Keratinocyte (primary cell): Measurements from ENCODE around the gene CLCA4. TPM values are rescaled to one million over a fixed set of nuclear protein-coding genes. Genes with fewer than 3 reads are reported as not detected.

ENCODE experiments used
- DNase-seq: peaks from one replicate; pipeline ENCODE4 v3.0.0-alpha.2; 2011; ENCODE audit warnings: low read depth, missing footprints, low spot score
- FAIRE-seq: peaks from 2 replicates; lab custom pipeline; 2011; peaks lifted over from hg19 to GRCh38; lab: Jason Lieb, UNC
- H2AFZ ChIP-seq: 2 replicates; pipeline ENCODE4 v1.6.0; 2012; ENCODE audit warnings: low read length, control low read depth, inconsistent platforms; ENCODE audit not compliant: control insufficient read depth
- H3K27ac ChIP-seq: 2 replicates; pipeline ENCODE4 v1.5.1; 2011; ENCODE audit warnings: low read length; ENCODE audit not compliant: control insufficient read depth, insufficient read depth
- H3K27me3 ChIP-seq: 3 replicates; pipeline ENCODE4 v1.6.0; 2011; ENCODE audit warnings: low read length; ENCODE audit not compliant: control insufficient read depth, insufficient read depth; ENCODE audit errors: extremely low read depth
- H3K36me3 ChIP-seq, 2 experiments: 2 replicates in 1 of 2; 3 replicates in 1 of 2; pipeline ENCODE4 v1.5.1; 2011; ENCODE audit warnings: low read length in 2 of 2, mild to moderate bottlenecking in 1 of 2; ENCODE audit not compliant: control insufficient read depth in 2 of 2, insufficient read depth in 2 of 2; ENCODE audit errors: extremely low read depth in 1 of 2
- H3K4me1 ChIP-seq: 3 replicates; pipeline ENCODE4 v1.5.1; 2011; ENCODE audit warnings: low read length; ENCODE audit not compliant: control insufficient read depth, insufficient read depth; ENCODE audit errors: extremely low read depth
- H3K4me2 ChIP-seq: 3 replicates; pipeline ENCODE4 v1.6.0; 2011; ENCODE audit warnings: low read depth, low read length; ENCODE audit not compliant: control insufficient read depth, insufficient read depth; ENCODE audit errors: extremely low read depth
- H3K4me3 ChIP-seq, 3 experiments: fragments of 200-600 bp in 1 of 3; sonication (generic) in 1 of 3; 2 replicates in 2 of 3; 3 replicates in 1 of 3; pipeline ENCODE4 v1.5.1; 2011 to 2016; ENCODE audit warnings: low read length in 3 of 3, mild to moderate bottlenecking in 3 of 3, control low read depth in 2 of 3, inconsistent platforms in 1 of 3, low read depth in 1 of 3, mixed read lengths in 1 of 3, mixed run types in 1 of 3, moderate library complexity in 1 of 3; ENCODE audit not compliant: control insufficient read depth in 2 of 3, insufficient read depth in 2 of 3; ENCODE audit errors: extremely low read depth in 1 of 3
- H3K79me2 ChIP-seq: 2 replicates; pipeline ENCODE4 v1.6.0; 2012; ENCODE audit warnings: low read length; ENCODE audit not compliant: control insufficient read depth, insufficient read depth
- H3K9ac ChIP-seq: 3 replicates; pipeline ENCODE4 v1.6.0; 2011; ENCODE audit warnings: low read length; ENCODE audit not compliant: control insufficient read depth, insufficient read depth; ENCODE audit errors: extremely low read depth
- H3K9me1 ChIP-seq: 3 replicates; pipeline ENCODE4 v1.6.0; 2011; ENCODE audit warnings: low read length; ENCODE audit not compliant: control insufficient read depth, insufficient read depth; ENCODE audit errors: extremely low read depth
- H3K9me3 ChIP-seq: 2 replicates; pipeline ENCODE4 v1.5.1; 2012; ENCODE audit warnings: low read depth, low read length; ENCODE audit not compliant: control insufficient read depth
- H4K20me1 ChIP-seq: 3 replicates; pipeline ENCODE4 v1.6.0; 2011; ENCODE audit warnings: low read length; ENCODE audit not compliant: control insufficient read depth, insufficient read depth; ENCODE audit errors: extremely low read depth
- CTCF ChIP-seq, 3 experiments: IDR thresholded peaks in 1 of 3; conservative IDR thresholded peaks in 1 of 3; optimal IDR thresholded peaks in 1 of 3; 2 replicates in 2 of 3; 3 replicates in 1 of 3; pipeline versions ENCODE3 to v1.5.1; 2011; ENCODE audit warnings: low read length in 3 of 3, mild to moderate bottlenecking in 3 of 3, moderate library complexity in 2 of 3, control low read depth in 1 of 3, inconsistent platforms in 1 of 3; ENCODE audit not compliant: insufficient read depth in 2 of 3; ENCODE audit errors: extremely low read depth in 1 of 3
- EZH2 ChIP-seq: IDR thresholded peaks from one replicate; pipeline ENCODE4 v1.6.1; 2012; ENCODE audit warnings: inconsistent platforms, mild to moderate bottlenecking, low read length, moderate library complexity
- dilution Hi-C: fragments of 300-500 bp; cut with MboI; formaldehyde crosslinking; loops from one replicate; pipeline ENCODE4 v1.7.0; 2020; ENCODE audit warnings: low sequenced_read_pairs; ENCODE audit not compliant: extremely low pct_ligation_motif_present
- polyA plus RNA-seq, 5 experiments: library from polyadenylated mRNA; depleted of rRNA in 3 of 5; stranded (reverse) in 3 of 5; stranded (forward) in 1 of 5; unstranded in 1 of 5; fragments of >200 nt; gene quantifications; 1 replicate in 1 of 5; 2 replicates in 3 of 5; 3 replicates in 1 of 5; pipeline versions ENCODE4 v1.2.1 to v1.2.3, GENCODE V29; 2011 to 2012; ENCODE audit warnings: missing spikeins in 2 of 5, low read depth in 1 of 5, low replicate concordance in 1 of 5

The CLCA4 gene
- polyA plus RNA-seq, 1 donor (not counting 4 experiments of a cell fraction or from before 2014, with no cell fraction given) = 1.5 TPM

- no peak overlapping the region for H3K27ac ChIP-seq
Measured at GRCh38 chr1:86619313-86619712, 72.4 kb downstream of the CLCA4 start.

GRCh38 chr1:86621286-86621685 is 74.4 kb downstream of the CLCA4 start:
- no peak for FAIRE-seq
- Histone ChIP-seq H3K27me3 (no peaks in the 10 kb centered on the region), H2AFZ (no peak overlapping the region), H3K9me1 (no peaks in the 10 kb centered on the region), H3K4me1 (no peaks in the 10 kb centered on the region), H3K36me3 (no peaks in the 10 kb centered on the region), H3K9me3 (no peaks in the 10 kb centered on the region), H4K20me1 (no peaks in the 10 kb centered on the region), H3K9ac (no peak overlapping the region), H3K79me2 (no peaks in the 10 kb centered on the region), H3K4me2 (no peak overlapping the region), H3K4me3 (no peak overlapping the region), H3K27ac (no peak overlapping the region)
- dilution Hi-C loops = no loop called here
- DNase-seq = no peak
- TF ChIP-seq EZH2 = no peak
- TF ChIP-seq CTCF (optimal IDR thresholded peaks at IDR 0.05 in 1 of 3, IDR thresholded peaks at IDR 0.05 in 1 of 3, conservative IDR thresholded peaks at IDR 0.05 in 1 of 3; ENCODE audit: extremely low read depth in 1 of 3, insufficient read depth in 2 of 3, low read length in 3 of 3) = peak in 1 of 3 experiments; percentile 38

More at GRCh38 chr1:86619313-86619712, 72.4 kb downstream of the CLCA4 start:
- no peaks in the 10 kb centered on the region for H3K4me1 ChIP-seq
- H4K20me1 ChIP-seq = no peaks in the 10 kb centered on the region
- H3K4me3 ChIP-seq = no peak overlapping the region
- FAIRE-seq (no peak), DNase-seq (no peak)
- no peaks in the 10 kb centered on the region for H3K79me2 ChIP-seq
- H2AFZ ChIP-seq = no peak overlapping the region
- no peak overlapping the region for H3K9ac ChIP-seq
- H3K9me3 ChIP-seq = no peaks in the 10 kb centered on the region
- no peaks in the 10 kb centered on the region for H3K27me3 ChIP-seq
- no peaks in the 10 kb centered on the region for H3K9me1 ChIP-seq
- TF ChIP-seq EZH2 (no peak), CTCF (optimal IDR thresholded peaks at IDR 0.05 in 1 of 3, IDR thresholded peaks at IDR 0.05 in 1 of 3, conservative IDR thresholded peaks at IDR 0.05 in 1 of 3; ENCODE audit: extremely low read depth in 1 of 3, insufficient read depth in 2 of 3, low read length in 3 of 3) (no peak)
- no peaks in the 10 kb centered on the region for H3K36me3 ChIP-seq
- no peak overlapping the region for H3K4me2 ChIP-seq
- dilution Hi-C loops = no loop called here

Other genes with a start within 250 kb of the CLCA4 start
- gene ODF2L, start 150.8 kb upstream of the CLCA4 start, polyA plus RNA-seq = 11.7 to 22.0 TPM (median 13.2 TPM) in 3 replicates
- gene CLCA2, start 122.9 kb upstream of the CLCA4 start, polyA plus RNA-seq = 276 to 518 TPM (median 407 TPM) in 3 replicates
- 0.04 to 0.05 TPM in 2 of 3 replicates, not detected in the other for gene CLCA1, start 78.2 kb upstream of the CLCA4 start, polyA plus RNA-seq
- 49.4 to 77.1 TPM (median 50.9 TPM) in 3 replicates for gene SH3GLB1, start 157.5 kb downstream of the CLCA4 start, polyA plus RNA-seq